Stimulated activated effector memory CD8-positive, alpha-beta T cell treated with anti-CD3 and anti-CD28 coated beads, Interleukin-12 subunit alpha, Interleukin-12 subunit beta, amount 100 ng/mL, for 72 hours (primary cell): Measurements from ENCODE around the gene HES4.

Experiments used
- ATAC-seq: fragments of 150-1000 bp; cut with Tn5 transposase; 2 replicates; pipeline ENCODE4 v1.10.0; 2021
- DNase-seq, 2 donors: peaks; one replicate each; pipeline ENCODE4 v3.0.0; 2021 to 2022; ENCODE audit warnings: low spot score in 2 of 2
- H3K27ac Mint-ChIP-seq: one replicate; pipeline ENCODE4 v1.8.0; 2022; ENCODE audit warnings: mild to moderate bottlenecking, mixed read lengths
- H3K36me3 Mint-ChIP-seq: one replicate; pipeline ENCODE4 v1.8.0; 2022; ENCODE audit warnings: mild to moderate bottlenecking, mixed read lengths
- H3K4me1 Mint-ChIP-seq: one replicate; pipeline ENCODE4 v1.8.0; 2022; ENCODE audit warnings: mixed read lengths
- H3K4me3 Mint-ChIP-seq: one replicate; pipeline ENCODE4 v1.8.0; 2022; ENCODE audit warnings: mild to moderate bottlenecking, mixed read lengths
- H3K9me3 Mint-ChIP-seq: one replicate; pipeline ENCODE4 v1.8.0; 2022; ENCODE audit warnings: mixed read lengths

Gene HES4

GRCh38 chr1:951364-951763 lies 48.5 kb downstream of the HES4 start:
- Mint-ChIP-seq H3K27ac (no peak overlapping the region), H3K36me3 (peaks cover 60% of the 10 kb centered on the region), H3K9me3 (no peaks in the 10 kb centered on the region), H3K4me1 (peaks cover 14% of the 10 kb centered on the region), H3K4me3 (no peak overlapping the region)
- DNase-seq, result no peak
- no peak for ATAC-seq

GRCh38 chr1:950881-951280 lies 49.0 kb downstream of the HES4 start:
- DNase-seq, result no peak
- no peak overlapping the region for H3K4me3 Mint-ChIP-seq
- peaks cover 14% of the 10 kb centered on the region for H3K4me1 Mint-ChIP-seq
- no peak overlapping the region for H3K27ac Mint-ChIP-seq
- no peak for ATAC-seq
- no peaks in the 10 kb centered on the region for H3K9me3 Mint-ChIP-seq
- peaks cover 59% of the 10 kb centered on the region for H3K36me3 Mint-ChIP-seq

- no peak overlapping the region for H3K27ac Mint-ChIP-seq
- H3K9me3 Mint-ChIP-seq, result no peaks in the 10 kb centered on the region
- H3K36me3 Mint-ChIP-seq, result peaks cover 58% of the 10 kb centered on the region
- H3K4me1 Mint-ChIP-seq, result peaks cover 11% of the 10 kb centered on the region
- ATAC-seq, result no peak
- DNase-seq, result no peak
- H3K4me3 Mint-ChIP-seq, result no peak overlapping the region
These were observed 49.6 kb downstream of the HES4 start for GRCh38 chr1:950268-950667.
